Measurements from ENCODE around the gene RNF214.
"Not testable (repeated sequence)": the region's sequence is repeated elsewhere in the genome, so short reads cannot be mapped to it uniquely, and the experiment has no call there.

RNF214 gene

GRCh38 chr11:117319214-117319840, 86.9 kb downstream of the RNF214 start:
- DNase-seq (ENCODE audit: insufficient read length, low spot score) (no peak), FAIRE-seq (no peak)
- TF ChIP-seq POLR2A (IDR thresholded peaks at IDR 0.05; ENCODE audit: low read depth, low read length) (no peak), POU2F2 (IDR thresholded peaks at IDR 0.05; ENCODE audit: low read depth, low read length) (no peak)

- not testable (repeated sequence) for DNase-seq (ENCODE audit: insufficient read length, low spot score); FAIRE-seq
Measured at GRCh38 chr11:117327255-117327566, 94.7 kb downstream of the RNF214 start.

- TF ChIP-seq POU2F2 (IDR thresholded peaks at IDR 0.05; ENCODE audit: low read depth, low read length) (no peak; the same call in 1 of the 2 replicates), TAF1 (IDR thresholded peaks at IDR 0.05; ENCODE audit: low read depth, low read length) (peak; percentile 76; the same call in 1 of the 2 replicates), POLR2A (IDR thresholded peaks at IDR 0.05; ENCODE audit: low read depth, low read length) (peak; percentile 90), PAX5 (IDR thresholded peaks at IDR 0.05; ENCODE audit: insufficient read depth, low read length, severe bottlenecking) (no peak), POLR2AphosphoS5 (IDR thresholded peaks at IDR 0.05; ENCODE audit: low read depth, low read length) (peak; percentile 74), SPI1 (IDR thresholded peaks at IDR 0.05; ENCODE audit: low read depth, low read length) (peak; percentile 82)
- DNase-seq (ENCODE audit: insufficient read length, low spot score), result peak; percentile 94
- peak; percentile 98 for FAIRE-seq
Measured at GRCh38 chr11:117327567-117328374, 95.3 kb downstream of the RNF214 start, which contains the start of gene CEP164. TSS of gene CEP164 (plus strand) at chr11:117327854. CDS start at chr11:117338587, 10,733 bp downstream.

GRCh38 chr11:117328375-117329010, 96.0 kb downstream of the RNF214 start:
- DNase-seq (ENCODE audit: insufficient read length, low spot score) (no peak), FAIRE-seq (no peak)
- TF ChIP-seq TAF1 (IDR thresholded peaks at IDR 0.05; ENCODE audit: low read depth, low read length) (no peak), PAX5 (IDR thresholded peaks at IDR 0.05; ENCODE audit: insufficient read depth, low read length, severe bottlenecking) (no peak), POLR2AphosphoS5 (IDR thresholded peaks at IDR 0.05; ENCODE audit: low read depth, low read length) (no peak), POU2F2 (IDR thresholded peaks at IDR 0.05; ENCODE audit: low read depth, low read length) (no peak), POLR2A (IDR thresholded peaks at IDR 0.05; ENCODE audit: low read depth, low read length) (no peak), SPI1 (IDR thresholded peaks at IDR 0.05; ENCODE audit: low read depth, low read length) (no peak)

- no peak for DNase-seq (ENCODE audit: insufficient read length, low spot score)
- no peak for FAIRE-seq
- TF ChIP-seq POLR2AphosphoS5 (IDR thresholded peaks at IDR 0.05; ENCODE audit: low read depth, low read length), result no peak
- TF ChIP-seq POU2F2 (IDR thresholded peaks at IDR 0.05; ENCODE audit: low read depth, low read length), result no peak
- TF ChIP-seq SPI1 (IDR thresholded peaks at IDR 0.05; ENCODE audit: low read depth, low read length), result no peak
- TF ChIP-seq TAF1 (IDR thresholded peaks at IDR 0.05; ENCODE audit: low read depth, low read length), result no peak
- no peak for TF ChIP-seq PAX5 (IDR thresholded peaks at IDR 0.05; ENCODE audit: insufficient read depth, low read length, severe bottlenecking)
- no peak for TF ChIP-seq POLR2A (IDR thresholded peaks at IDR 0.05; ENCODE audit: low read depth, low read length)
Measured at GRCh38 chr11:117332843-117333242, 100.4 kb downstream of the RNF214 start.

- FAIRE-seq (peak; percentile 23), DNase-seq (ENCODE audit: insufficient read length, low spot score) (no peak)
- TF ChIP-seq SPI1 (IDR thresholded peaks at IDR 0.05; ENCODE audit: low read depth, low read length), result no peak
- TF ChIP-seq TAF1 (IDR thresholded peaks at IDR 0.05; ENCODE audit: low read depth, low read length), result no peak
- no peak for TF ChIP-seq POLR2A (IDR thresholded peaks at IDR 0.05; ENCODE audit: low read depth, low read length)
- no peak for TF ChIP-seq POLR2AphosphoS5 (IDR thresholded peaks at IDR 0.05; ENCODE audit: low read depth, low read length)
Measured at GRCh38 chr11:117333917-117334316, 101.4 kb downstream of the RNF214 start.

- TF ChIP-seq PAX5 (IDR thresholded peaks at IDR 0.05; ENCODE audit: insufficient read depth, low read length, severe bottlenecking) (no peak), SPI1 (IDR thresholded peaks at IDR 0.05; ENCODE audit: low read depth, low read length) (no peak), POLR2AphosphoS5 (IDR thresholded peaks at IDR 0.05; ENCODE audit: low read depth, low read length) (no peak), POLR2A (IDR thresholded peaks at IDR 0.05; ENCODE audit: low read depth, low read length) (no peak), POU2F2 (IDR thresholded peaks at IDR 0.05; ENCODE audit: low read depth, low read length) (no peak), TAF1 (IDR thresholded peaks at IDR 0.05; ENCODE audit: low read depth, low read length) (no peak)
- DNase-seq (ENCODE audit: insufficient read length, low spot score) (no peak), FAIRE-seq (no peak)
Measured at GRCh38 chr11:117334896-117335295, 102.4 kb downstream of the RNF214 start.

GRCh38 chr11:117335399-117335798, 102.9 kb downstream of the RNF214 start:
- no peak for DNase-seq (ENCODE audit: insufficient read length, low spot score)
- FAIRE-seq, result peak; percentile 23
- no peak for TF ChIP-seq PAX5 (IDR thresholded peaks at IDR 0.05; ENCODE audit: insufficient read depth, low read length, severe bottlenecking)
- no peak for TF ChIP-seq POLR2A (IDR thresholded peaks at IDR 0.05; ENCODE audit: low read depth, low read length)
- no peak for TF ChIP-seq POU2F2 (IDR thresholded peaks at IDR 0.05; ENCODE audit: low read depth, low read length)
- TF ChIP-seq TAF1 (IDR thresholded peaks at IDR 0.05; ENCODE audit: low read depth, low read length), result no peak
- TF ChIP-seq POLR2AphosphoS5 (IDR thresholded peaks at IDR 0.05; ENCODE audit: low read depth, low read length), result no peak
- no peak for TF ChIP-seq SPI1 (IDR thresholded peaks at IDR 0.05; ENCODE audit: low read depth, low read length)
